HL-60/S4 treated with phorbol 12-myristate 13-acetate at 8.2 ng/mL for 4 days and 3 days (cell line): ENCODE results near the gene NCAPD3.
"Not testable (repeated sequence)": the region's sequence is repeated elsewhere in the genome, so short reads cannot be mapped to it uniquely, and the experiment has no call there.

Experiments
- in situ Hi-C: fragments of 300-500 bp; cut with MboI; formaldehyde crosslinking; loops from 2 replicates; pipeline ENCODE4 v1.15.0; 2022; ENCODE audit warnings: low sequenced_read_pairs

The NCAPD3 gene

DNA sequence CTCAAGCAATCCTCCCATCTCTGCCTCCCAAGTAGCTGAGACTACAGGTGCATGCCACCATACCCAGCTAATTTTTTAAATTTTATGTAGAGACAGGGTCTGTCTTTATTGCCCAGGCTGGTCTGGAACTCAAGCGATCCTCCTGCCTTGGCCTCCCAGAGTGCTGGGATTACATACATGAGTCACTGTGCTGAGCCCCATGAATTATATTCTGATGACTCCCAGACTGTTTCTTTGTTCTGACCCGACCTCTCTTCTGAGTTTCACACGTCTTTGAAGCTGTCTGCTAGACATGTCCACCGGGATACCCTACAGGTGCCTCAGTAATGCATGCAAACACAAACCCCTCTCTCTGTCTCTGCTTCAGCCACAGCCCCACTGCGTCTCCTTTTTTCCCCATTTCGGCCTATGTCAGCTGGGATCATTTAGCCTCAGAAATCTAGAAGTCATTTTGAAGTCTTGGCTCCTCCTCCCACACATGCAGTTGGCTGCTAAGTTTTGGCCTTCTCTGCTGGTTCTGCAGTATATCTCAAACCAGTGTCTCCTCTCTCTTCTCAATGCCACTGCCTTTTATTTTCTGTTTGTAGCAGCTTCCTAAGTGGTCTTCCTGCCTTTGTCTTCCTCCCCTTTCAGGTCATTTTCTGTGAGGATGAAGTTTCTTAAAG, 5.5 kb upstream of the NCAPD3 start:
- in situ Hi-C loops = no loop called here

DNA sequence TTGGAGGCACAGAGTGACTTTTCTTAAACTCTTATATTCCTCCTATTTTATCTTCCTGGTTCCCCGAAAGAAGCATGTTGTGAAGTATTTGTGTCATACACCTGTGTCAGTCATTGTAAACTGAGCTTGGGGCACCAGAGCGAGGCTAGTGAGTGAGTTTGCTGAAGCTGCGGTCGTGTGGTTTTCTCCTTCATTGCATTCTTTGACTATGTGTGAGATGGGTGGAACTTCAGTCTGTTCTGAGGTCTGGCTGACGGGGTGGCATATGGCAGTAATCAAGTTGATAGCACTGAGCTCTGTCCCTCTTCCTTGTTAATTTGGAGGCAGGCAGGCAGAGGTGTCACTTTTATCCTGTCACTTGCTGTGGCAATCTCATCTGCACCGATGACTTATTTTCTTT, 4.9 kb upstream of the NCAPD3 start:
- in situ Hi-C loops = no loop called here

DNA sequence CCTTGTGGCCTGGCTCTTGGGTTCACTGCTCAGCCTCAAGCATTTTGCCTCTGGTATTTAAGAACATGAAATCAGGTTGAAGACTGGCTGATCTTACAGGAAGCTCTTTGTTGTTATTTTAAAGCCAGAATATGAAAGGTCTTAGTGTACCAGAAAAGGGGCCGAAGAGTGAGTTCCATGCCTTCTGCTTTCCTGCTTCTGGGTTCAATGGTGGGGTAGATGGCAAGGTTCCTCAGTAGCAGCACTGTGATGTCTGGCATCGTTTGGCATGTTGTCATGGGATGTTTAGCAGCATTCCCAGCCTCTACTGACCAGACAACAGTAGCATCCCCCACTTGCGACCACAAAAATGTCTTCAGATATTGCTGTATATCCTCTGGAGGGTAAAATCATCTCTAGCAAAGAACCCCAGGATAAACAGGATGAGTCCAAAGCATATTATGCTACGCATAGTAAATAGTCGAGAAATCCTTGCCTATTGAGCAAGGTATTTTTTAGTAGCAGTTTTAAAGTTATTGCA, 3.1 kb upstream of the NCAPD3 start:
- in situ Hi-C loops = no loop called here

DNA sequence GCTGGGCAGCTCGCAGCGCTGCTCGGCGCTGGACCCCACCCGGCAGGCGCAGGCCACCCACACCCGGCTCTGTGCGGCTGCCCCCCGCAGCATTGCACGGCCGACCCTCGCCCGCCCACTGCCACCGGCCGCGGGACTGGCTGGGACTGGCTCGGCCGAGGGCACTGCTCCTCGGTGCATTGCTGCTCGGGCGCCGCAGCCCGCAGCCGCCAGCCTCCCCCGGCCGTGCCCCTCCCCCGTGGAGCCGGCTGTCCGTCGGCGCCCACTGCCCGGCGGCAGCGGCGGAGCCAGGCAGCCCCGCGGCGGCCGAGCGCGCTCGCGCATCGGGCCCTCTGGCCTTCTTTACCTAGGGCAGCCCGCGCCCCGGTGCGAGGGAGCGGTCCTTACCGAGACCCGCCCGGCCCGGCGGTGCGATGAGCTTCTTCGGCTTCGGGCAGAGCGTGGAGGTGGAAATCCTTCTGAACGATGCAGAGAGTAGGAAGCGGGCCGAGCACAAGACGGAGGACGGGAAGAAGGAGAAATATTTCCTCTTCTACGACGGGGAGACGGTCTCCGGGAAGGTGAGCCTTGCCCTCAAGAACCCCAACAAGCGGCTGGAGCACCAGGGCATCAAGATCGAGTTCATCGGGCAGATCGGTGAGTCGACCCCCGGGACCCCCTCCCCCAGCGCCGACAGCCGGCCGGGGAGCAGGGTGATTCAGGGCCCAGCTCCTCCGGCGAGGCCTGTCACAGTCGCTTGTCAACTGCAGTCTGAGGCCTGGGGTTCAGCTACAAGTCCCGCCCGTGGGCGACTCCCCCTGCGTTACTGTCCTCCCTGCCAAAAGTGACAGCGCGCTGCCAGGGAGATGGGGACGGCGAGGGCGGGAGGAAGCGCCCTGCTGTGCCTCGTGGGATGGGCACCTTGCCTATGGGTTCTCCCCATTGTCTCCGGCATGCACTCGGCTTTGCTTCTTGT, 1.2 kb upstream of the NCAPD3 start:
- in situ Hi-C loops = no loop called here

DNA sequence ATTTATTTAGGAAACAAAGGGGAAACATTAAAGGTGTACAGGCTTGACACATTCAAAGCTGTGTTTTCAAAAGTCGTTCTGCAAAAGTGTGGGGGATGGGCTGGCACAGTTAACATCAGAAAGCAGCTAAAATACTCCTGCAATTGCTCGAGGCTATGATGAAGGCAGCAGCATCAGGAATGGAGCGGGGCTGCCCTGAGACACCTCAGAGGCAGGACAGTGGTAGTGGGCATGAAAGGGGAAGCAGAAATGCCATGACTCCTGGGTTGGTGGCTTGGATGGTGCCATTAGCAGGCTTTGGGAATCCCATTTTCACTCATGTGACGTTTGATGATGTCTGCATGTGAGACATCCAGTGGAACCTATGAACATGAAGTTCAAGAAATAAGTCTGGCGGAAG, 646 bp downstream of the NCAPD3 start:
- in situ Hi-C loops = no loop called here

DNA sequence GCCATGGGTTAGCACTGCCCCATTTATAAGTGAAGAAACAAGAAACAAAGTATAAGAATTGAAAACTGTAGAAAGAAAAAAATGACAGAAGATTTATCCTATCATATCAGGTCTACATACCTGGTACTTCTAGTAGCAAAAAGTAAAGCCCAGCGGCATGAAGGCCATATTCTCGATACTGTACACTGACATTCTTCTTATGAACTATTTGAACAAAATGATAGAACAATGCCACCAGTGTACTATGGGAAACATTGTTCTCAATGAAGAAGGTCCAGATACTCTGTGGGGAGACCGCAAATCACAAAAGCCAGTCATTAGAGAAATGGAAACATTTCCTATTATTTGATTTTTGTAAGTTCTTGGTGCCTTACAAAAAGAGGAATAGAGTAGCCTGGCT, 7.0 kb downstream of the NCAPD3 start:
- in situ Hi-C loops = no loop called here

DNA sequence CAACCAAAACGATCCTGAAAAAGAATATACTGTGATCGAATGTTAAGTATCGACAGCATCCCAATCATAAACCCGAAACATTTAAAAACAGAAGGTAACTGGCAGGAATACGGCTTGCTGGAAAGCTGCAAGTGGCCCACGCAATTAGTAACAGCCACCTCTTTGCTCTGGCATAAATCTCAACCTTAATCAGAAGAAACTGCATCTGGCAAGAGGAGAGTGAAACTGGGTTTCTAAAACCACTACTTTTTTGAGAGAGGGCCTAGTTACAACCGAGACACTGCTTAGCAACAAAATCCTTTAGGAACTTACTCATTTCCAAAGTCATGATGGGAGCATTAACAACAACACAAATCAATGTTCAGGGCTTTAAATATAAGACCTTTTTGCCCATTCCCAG, 7.9 kb downstream of the NCAPD3 start:
- in situ Hi-C loops = no loop called here

DNA sequence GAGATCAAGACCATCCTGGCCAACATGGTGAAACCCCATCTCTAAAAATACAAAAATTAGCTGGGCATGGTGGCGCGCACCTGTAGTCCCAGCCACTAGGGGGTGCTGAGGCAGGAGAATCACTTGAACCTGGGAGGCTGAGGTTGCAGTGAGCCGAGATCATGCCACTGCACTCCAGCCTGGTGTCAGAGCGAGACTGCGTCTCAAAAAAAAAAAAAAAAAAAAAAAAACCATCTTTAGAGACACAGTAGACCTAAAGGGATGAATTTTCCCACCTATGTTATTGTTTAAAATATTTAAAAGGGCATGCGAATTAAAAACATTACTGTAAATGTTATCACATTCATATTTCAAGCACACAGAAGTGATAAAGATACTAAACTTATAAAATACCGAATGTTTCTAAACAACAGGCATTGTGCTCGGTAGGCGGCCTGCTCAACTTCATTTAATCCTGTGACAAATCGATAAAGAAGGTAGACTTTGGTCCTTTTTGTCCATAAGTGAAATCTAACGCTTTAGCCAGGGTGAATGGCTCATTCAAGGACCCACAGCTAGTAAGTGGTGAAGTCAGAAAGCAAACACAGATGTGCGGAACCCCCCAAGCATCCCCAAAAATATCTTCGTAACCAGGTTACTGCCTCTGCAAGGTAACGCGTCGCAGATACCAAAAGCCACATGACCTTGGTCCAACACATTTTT, 16.1 kb downstream of the NCAPD3 start:
- in situ Hi-C loops = no loop called here

DNA sequence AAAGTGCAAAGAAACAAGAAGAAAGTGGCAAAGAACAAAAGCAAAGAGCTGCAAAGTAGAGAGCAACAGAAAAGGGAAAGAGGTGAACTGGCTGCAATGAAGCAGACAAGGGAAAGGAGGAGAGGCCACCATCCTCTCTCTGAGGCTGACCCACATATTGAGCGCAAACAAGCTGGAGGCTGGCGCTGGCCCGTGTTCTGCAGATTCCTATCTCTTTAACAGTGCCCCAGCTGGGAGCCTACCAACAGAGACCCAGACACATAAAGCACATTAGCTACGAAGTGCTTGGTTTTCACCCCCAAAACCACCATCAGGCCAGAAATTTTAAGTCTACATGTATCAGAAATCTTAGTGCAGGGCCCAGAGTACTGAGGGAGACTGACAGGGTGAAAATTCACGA, 17.6 kb downstream of the NCAPD3 start:
- in situ Hi-C loops = no loop called here

DNA sequence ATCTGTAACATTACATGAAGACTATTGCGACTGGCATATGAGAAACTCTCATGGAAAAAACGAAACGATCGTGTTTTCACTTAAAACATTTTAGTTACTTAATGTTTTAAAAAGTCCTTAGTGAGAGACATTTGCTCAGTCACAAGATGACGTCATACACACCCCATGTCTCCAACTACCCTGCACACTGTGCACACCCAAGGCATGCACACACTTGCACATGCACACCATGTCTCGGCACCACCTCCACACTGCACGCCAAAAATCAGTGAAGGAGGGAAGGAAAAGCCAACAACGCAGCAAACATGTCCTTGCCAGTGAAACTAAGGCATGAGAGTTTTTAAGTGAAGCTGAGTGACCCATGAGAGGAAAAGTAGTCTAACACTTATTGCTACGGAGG, 18.0 kb downstream of the NCAPD3 start:
- in situ Hi-C loops = no loop called here

DNA sequence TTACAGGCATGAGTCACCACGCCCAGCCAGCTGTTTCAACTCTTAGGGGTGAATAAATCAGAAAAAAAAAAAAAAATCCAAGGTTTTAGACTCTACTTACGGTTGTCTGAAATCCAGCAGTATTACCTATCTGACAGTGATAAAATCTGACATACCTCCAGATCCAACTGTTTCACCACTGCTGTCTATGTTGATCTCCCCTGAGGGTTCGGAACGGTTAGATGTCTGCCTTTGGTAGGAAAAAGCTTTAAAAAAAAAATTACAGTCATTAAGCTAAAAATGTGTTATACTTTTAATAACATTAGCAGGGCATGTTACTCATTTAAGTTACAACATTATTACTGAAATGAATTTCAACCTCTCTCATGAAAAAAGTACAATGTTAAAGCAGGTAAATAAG, 21.1 kb downstream of the NCAPD3 start:
- in situ Hi-C loops = no loop called here

DNA sequence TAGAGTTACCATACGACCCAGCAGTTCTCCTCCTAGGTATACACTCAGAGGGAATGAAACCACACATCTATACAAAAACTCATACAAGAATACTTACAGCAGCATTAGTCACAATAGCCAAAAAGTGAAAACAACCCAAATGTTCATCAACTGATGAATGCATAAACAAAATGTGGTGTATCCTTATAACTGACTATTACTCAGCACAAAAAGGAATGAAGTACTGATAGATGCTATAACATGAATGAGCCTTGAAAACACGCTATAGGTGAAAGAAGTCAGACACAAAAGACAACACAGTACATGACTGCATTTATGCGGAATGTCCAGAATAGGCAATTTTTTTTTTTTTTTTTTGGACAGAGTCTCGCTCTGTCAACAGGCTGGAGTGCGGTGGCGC, 23.1 kb downstream of the NCAPD3 start:
- in situ Hi-C loops = no loop called here

DNA sequence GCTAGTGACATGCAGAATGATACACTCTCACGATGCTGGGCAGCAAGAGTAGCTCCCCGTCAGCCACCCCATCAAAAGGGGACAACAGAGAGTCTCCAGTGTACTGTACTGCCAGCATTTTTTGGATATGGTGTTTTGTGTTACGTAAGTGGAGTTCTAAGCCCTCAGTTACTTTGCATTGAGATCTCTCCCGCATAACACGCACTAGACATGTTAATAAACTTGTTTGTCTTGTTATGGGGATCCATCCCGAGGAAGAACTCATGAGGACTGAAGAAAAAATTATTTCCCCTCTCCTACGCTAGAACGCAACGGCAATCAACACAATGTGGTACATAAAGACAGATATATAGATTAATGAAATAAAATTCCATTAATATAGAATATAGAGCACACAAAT, 24.2 kb downstream of the NCAPD3 start:
- in situ Hi-C loops = no loop called here

DNA sequence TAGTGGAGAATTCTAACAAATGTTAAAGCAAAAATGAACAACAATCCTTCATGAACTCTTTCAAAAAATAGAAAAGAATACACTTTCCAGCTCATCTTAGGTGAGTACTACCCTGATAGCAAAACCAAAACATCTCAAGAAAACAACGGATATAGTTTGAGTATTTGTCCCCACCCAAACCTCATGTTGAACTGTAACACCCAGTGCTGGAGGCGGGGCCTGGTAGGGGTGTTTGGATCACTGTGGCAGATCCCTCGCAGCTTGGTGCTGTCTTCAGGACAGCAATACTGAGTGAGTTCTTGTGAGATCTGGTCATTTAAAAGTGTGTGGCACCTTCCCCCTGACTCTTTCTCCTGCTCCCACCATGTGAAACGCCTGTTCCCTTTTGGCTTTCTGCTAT, 27.0 kb downstream of the NCAPD3 start:
- in situ Hi-C loops = no loop called here

DNA sequence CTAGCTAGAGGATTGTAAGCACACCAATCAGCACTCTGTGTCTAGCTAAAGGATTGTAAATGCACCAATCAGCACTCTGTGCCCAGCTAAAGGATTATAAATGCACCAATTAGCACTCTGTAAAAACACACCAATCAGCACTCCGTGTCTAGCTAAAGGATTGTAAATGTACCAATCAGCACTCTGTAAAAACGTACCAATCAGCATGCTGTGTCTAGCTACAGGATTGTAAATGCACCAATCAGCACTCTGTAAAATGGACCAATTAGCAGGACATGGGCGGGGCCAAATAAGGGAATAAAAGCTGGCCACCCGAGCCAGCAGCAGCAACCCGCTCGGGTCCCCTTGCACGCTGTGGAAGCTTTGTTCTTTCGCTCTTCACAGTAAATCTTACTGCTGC, 35.7 kb downstream of the NCAPD3 start:
- in situ Hi-C loops = not testable (repeated sequence)

DNA sequence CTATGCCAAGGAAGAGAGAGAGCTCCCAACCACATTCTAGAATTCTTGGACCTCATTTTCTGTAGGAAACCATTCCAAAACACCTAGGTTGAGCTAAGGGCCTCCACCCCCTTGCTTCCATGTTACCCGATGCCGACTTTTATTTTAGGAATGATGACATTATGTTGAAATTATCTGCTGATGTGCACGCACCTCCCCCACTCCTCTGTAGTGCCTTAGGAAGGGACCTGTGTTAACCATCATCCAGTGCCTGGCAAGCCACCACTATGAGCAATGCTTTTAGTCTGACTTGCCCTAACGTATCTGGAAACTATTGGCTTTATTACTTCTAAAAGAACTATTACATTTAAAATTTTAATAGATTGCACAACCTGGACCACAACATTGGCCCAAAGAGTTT, 42.1 kb downstream of the NCAPD3 start:
- in situ Hi-C loops = no loop called here

DNA sequence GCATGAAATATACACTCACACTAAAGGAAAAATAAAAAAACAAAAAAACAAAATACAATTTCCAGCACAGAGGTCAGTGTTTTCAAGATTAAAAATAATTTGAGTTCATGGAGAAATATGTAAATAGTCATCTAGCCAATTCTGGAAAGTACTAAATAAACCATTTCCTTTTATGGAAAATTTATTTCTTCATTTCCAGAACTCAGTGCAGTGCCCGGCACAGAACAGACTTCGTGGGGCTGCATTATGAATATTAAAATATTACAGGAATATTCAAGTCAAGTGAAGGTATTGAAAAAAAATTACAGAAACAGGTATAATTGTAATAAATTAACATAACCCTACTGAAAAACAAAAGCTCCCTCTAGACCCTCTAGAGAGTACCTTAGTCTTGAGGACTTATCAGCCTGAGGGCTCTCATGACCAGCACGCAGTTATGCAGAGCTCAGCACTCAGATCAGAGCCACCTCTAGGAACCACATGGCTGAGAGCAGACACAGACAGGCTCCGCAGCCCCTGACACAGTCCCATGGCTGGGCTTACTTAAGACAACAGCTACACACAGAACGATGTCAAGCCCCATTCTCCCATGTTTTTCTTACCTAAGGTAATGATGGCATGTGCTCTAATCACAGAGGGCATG, 45.6 kb downstream of the NCAPD3 start:
- in situ Hi-C loops = no loop called here

DNA sequence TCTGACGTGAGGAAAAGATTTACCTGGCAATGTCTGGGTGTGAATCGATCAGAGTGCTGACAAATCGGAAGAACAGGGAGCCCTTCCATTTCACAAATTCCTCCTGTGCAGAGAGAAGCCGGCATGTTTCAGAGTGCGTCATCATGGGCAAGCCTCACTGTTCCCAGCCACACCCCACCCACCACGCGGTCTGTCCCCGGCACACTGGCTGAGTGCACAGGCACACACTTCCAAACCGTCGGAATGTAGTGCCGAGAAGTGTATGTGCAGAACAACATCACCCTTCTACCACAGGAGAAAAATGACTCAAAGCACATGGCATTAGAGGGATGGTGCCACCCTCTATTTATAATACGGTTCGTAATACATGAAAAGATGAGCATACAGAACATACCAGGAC, 47.5 kb downstream of the NCAPD3 start:
- in situ Hi-C loops = no loop called here

DNA sequence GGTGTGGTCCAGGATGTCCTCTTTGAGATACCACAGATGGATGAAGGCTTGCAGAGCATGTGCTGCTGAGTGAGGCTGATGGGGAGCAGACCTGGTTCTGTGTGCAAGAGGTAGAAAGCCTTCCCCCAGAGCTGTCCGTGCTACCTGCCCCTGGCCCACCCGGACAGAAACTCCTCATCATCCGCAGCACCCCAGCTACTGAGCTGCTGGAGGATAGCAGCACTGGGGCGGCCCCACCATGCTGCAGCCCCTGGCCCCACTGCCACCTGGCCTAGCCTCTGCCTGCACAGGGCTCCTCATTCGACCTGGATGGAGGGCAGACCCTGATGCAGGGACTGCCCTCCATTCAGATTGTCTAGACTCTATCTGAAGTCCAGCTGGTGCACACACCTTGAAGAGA, 50.5 kb downstream of the NCAPD3 start:
- in situ Hi-C loops = no loop called here

DNA sequence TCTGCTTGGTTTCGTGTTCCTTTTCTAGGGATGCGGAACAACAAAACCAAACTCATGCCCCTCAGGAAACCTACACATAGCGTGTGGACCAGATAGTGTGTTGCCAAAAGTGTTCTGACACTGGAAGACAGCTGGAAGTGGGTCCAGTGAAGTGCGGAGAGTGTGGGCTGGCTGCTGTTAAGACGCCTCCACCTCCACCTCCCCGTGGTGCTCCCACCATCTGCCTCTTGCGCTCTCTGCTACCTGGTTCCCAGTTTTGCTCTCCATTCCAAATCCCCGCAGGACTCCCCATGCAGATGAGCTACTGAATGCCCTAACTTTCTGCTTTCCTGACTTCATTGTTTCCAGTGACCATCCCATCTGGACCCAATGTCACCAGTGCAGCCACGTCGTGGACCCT, 51.8 kb downstream of the NCAPD3 start:
- in situ Hi-C loops = no loop called here

DNA sequence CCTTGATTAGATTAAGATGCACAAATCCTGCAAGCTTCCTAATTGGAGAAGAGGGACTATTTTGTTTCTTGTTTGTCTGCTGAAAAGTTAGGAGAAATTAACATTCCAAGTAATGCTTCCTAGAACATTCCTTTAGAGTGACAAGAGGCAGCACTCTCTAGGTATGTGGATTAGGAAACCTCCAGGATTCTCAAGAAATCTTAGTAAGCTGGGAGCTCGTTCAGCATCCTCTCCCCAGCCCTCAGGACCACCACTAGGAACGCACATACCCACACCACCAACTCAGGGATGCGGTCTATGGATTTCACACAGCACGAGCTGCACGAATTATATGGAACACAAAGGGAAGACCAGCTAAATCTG, 52.9 kb downstream of the NCAPD3 start:
- in situ Hi-C loops = no loop called here
